Trophoblast cell (in vitro differentiated cells and primary cell): ENCODE data around the gene RNF10.
A peak's percentile ranks its signal among the peaks of the same experiment; 100 is the strongest.

Experiments
- DNase-seq, 2 donors: peaks; one replicate each; pipeline ENCODE4 v3.0.0-alpha.2; 2016
- H2AFZ ChIP-seq: 2 replicates; pipeline ENCODE4 v1.6.1; 2013; ENCODE audit warnings: low read length, moderate library complexity, mild to moderate bottlenecking; ENCODE audit not compliant: insufficient read depth, poor library complexity
- H2AK5ac ChIP-seq: 2 replicates; pipeline ENCODE4 v1.6.1; 2013; ENCODE audit warnings: mild to moderate bottlenecking, low read length
- H2BK120ac ChIP-seq: 2 replicates; pipeline ENCODE4 v1.6.1; 2013; ENCODE audit warnings: low read length, mild to moderate bottlenecking, moderate library complexity; ENCODE audit not compliant: insufficient read depth, poor library complexity
- H2BK12ac ChIP-seq: 2 replicates; pipeline ENCODE4 v1.6.1; 2013; ENCODE audit warnings: mild to moderate bottlenecking, low read length, moderate library complexity
- H2BK5ac ChIP-seq: 2 replicates; pipeline ENCODE4 v1.6.1; 2013; ENCODE audit warnings: low read length, low read depth, moderate library complexity, mild to moderate bottlenecking; ENCODE audit not compliant: poor library complexity
- H3K14ac ChIP-seq: 2 replicates; pipeline ENCODE4 v1.6.1; 2013; ENCODE audit warnings: mild to moderate bottlenecking, low read length
- H3K18ac ChIP-seq: 2 replicates; pipeline ENCODE4 v1.6.1; 2013; ENCODE audit warnings: mild to moderate bottlenecking, low read length
- H3K23ac ChIP-seq: 2 replicates; pipeline ENCODE4 v1.6.1; 2013; ENCODE audit warnings: low read length
- H3K27ac ChIP-seq: 2 replicates; pipeline ENCODE4 v1.5.1; 2013; ENCODE audit warnings: low read depth, mild to moderate bottlenecking, inconsistent platforms, low read length, moderate library complexity
- H3K27me3 ChIP-seq: 2 replicates; pipeline ENCODE4 v1.6.1; 2013; ENCODE audit warnings: inconsistent platforms, mild to moderate bottlenecking, low read length, moderate library complexity; ENCODE audit not compliant: insufficient read depth
- H3K36me3 ChIP-seq, 2 experiments: 1 replicate in 1 of 2; 2 replicates in 1 of 2; pipeline ENCODE4 v1.6.1; 2013; ENCODE audit warnings: low read length in 2 of 2, mild to moderate bottlenecking in 2 of 2, moderate library complexity in 1 of 2; ENCODE audit not compliant: insufficient read depth in 2 of 2, control insufficient read depth in 1 of 2
- H3K4ac ChIP-seq: 2 replicates; pipeline ENCODE4 v1.6.1; 2013; ENCODE audit warnings: low read depth, mild to moderate bottlenecking, low read length, moderate library complexity
- H3K4me1 ChIP-seq, 2 experiments: 1 replicate in 1 of 2; 2 replicates in 1 of 2; pipeline ENCODE4 v1.6.1; 2013; ENCODE audit warnings: low read length in 2 of 2, mild to moderate bottlenecking in 2 of 2, moderate library complexity in 1 of 2; ENCODE audit not compliant: insufficient read depth in 2 of 2, control insufficient read depth in 1 of 2
- H3K4me2 ChIP-seq: 2 replicates; pipeline ENCODE4 v1.6.1; 2013; ENCODE audit warnings: inconsistent platforms, mild to moderate bottlenecking, low read length, moderate library complexity
- H3K4me3 ChIP-seq: 2 replicates; pipeline ENCODE4 v1.5.1; 2013; ENCODE audit warnings: mild to moderate bottlenecking, low read depth, low read length, inconsistent platforms
- H3K79me1 ChIP-seq: one replicate; pipeline ENCODE4 v1.6.1; 2013; ENCODE audit warnings: low read length
- H3K79me2 ChIP-seq: 2 replicates; pipeline ENCODE4 v1.6.1; 2013; ENCODE audit warnings: low read length, mild to moderate bottlenecking; ENCODE audit not compliant: control insufficient read depth, insufficient read depth, poor library complexity
- H3K9ac ChIP-seq: 2 replicates; pipeline ENCODE4 v1.6.1; 2013; ENCODE audit warnings: mild to moderate bottlenecking, low read length
- H3K9me3 ChIP-seq: 2 replicates; pipeline ENCODE4 v1.6.1; 2013; ENCODE audit warnings: low read depth, mild to moderate bottlenecking, control low read depth, inconsistent platforms, low read length; ENCODE audit not compliant: insufficient read depth
- H4K12ac ChIP-seq: 2 replicates; pipeline ENCODE4 v1.6.1; 2013; ENCODE audit warnings: low read depth, mild to moderate bottlenecking, low read length, moderate library complexity
- H4K8ac ChIP-seq: 2 replicates; pipeline ENCODE4 v1.6.1; 2013; ENCODE audit warnings: low read depth, mild to moderate bottlenecking, low read length, moderate library complexity
- H4K91ac ChIP-seq: one replicate; pipeline ENCODE4 v1.6.1; 2013; ENCODE audit warnings: low read depth, mild to moderate bottlenecking, low read length, moderate library complexity
- WGBS: extraction: QIAGEN DNeasy Blood & Tissue Kit; methylation state at CpG from one replicate; pipeline ENCODE4 v1.1.7; 2013; ENCODE audit warnings: missing lambda C conversion rate; ENCODE audit not compliant: insufficient read length, insufficient coverage; ENCODE audit errors: extremely low coverage; 5-methylcytosine and 5-hydroxymethylcytosine counted together

Gene RNF10

DNA sequence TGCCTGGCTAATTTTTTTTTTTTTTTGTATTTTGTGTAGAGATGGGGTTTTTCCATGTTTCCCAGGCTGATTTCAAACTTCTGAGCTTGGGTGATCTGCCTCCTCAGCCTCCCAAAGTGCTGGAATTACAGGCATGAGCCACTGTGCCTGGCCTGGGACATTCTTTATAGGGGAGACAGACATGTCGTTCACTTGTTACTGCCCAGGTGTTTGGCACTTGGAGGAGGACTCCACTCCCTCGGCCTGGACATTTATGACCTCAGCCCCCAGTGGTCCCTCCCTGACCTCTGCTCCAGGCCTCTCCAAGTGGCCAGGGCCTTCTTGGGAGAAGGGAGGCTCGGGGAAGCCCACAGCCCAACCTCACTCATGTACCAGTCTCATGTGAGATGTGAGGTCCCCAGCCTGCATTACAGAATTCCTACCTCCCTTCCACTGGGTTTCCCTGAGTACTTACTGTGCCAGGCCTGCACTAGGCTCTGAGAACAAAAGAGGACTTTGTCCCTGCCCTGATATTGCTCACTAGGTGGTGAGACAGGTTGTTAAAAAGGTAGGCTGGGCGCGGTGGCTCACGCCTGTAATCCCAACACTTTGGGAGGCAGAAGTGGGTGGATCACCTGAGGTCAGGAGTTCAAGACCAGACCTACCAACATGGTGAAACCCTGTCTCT is 56.7 kb downstream of the RNF10 start:
- H4K91ac ChIP-seq: no peak overlapping the region
- peaks cover 2% of the 10 kb centered on the region for H3K9me3 ChIP-seq
- H2BK5ac ChIP-seq: no peak overlapping the region
- H3K27ac ChIP-seq: no peak overlapping the region
- no CpG with 5 or more reads among the region's 6 CpGs for WGBS
- no peak overlapping the region for H3K4me2 ChIP-seq
- H3K4ac ChIP-seq: no peak overlapping the region
- no peak for DNase-seq
- H3K23ac ChIP-seq: no peak overlapping the region
- no peak overlapping the region for H3K18ac ChIP-seq
- no peak overlapping the region for H3K14ac ChIP-seq
- no peak overlapping the region for H2BK120ac ChIP-seq
- no peak overlapping the region for H4K8ac ChIP-seq
- no peaks in the 10 kb centered on the region for H3K79me2 ChIP-seq
- no peaks in the 10 kb centered on the region for H3K27me3 ChIP-seq
- no peaks in the 10 kb centered on the region for H3K79me1 ChIP-seq
- no peaks in the 10 kb centered on the region for H3K4me1 ChIP-seq
- H4K12ac ChIP-seq: no peak overlapping the region
- no peak overlapping the region for H3K4me3 ChIP-seq
- H2BK12ac ChIP-seq: no peak overlapping the region
- H3K36me3 ChIP-seq: no peaks in the 10 kb centered on the region
- H2AFZ ChIP-seq: no peak overlapping the region
- H3K9ac ChIP-seq: no peak overlapping the region
- H2AK5ac ChIP-seq: no peak overlapping the region

DNA sequence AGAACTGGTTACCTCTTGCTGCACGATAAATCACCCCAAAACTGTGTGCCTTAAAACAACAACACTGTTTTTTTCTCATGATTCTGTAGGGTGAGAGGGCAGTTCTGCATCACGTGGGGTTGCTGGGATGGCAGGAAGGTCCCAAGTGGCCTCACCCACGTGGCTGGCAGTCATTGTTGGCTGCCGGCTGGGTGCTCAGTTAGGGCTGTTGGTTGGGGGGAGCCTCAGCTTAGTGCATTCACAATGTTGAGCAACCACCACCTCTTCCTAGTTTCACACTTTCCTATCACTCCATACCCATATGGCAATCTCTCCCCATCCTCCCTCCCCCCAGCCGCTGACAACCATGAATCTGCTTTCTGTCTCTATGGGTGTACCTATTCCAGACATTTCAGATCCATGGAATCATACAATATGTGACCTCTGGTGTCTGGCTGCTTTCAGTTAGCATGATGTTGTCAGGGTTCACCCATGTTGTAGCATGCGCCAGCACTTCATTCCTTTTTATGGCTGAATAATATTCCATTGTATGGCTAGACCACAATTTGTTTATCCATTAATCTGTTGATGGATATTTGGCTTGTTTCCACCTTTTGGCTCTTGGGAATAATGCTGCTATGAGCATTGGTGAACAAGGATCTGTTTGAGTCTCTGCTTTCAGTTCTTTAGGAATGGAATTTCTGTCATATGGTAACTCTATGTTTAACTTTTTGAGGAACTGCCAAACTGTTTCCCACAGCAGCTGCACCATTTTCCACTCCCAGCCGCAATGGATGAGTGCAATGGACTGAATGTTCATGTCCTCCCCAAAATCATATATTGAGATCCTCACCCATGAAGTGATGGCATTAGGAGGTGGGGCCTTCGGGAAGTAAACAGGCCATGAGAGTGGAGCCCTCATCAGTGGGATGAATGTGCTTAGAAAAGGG is 58.2 kb downstream of the RNF10 start:
- H2BK12ac ChIP-seq: no peak overlapping the region
- no CpG with 5 or more reads among the region's 8 CpGs for WGBS
- no peak overlapping the region for H3K14ac ChIP-seq
- no peak overlapping the region for H4K8ac ChIP-seq
- no peak overlapping the region for H3K9ac ChIP-seq
- no peak overlapping the region for H4K91ac ChIP-seq
- no peak overlapping the region for H3K4me2 ChIP-seq
- no peak overlapping the region for H3K23ac ChIP-seq
- no peak overlapping the region for H2AK5ac ChIP-seq
- H2BK5ac ChIP-seq: no peak overlapping the region
- H3K27me3 ChIP-seq: no peaks in the 10 kb centered on the region
- no peak overlapping the region for H4K12ac ChIP-seq
- H3K4ac ChIP-seq: no peak overlapping the region
- DNase-seq: no peak
- no peaks in the 10 kb centered on the region for H3K36me3 ChIP-seq
- H3K9me3 ChIP-seq: peaks cover 2% of the 10 kb centered on the region
- no peaks in the 10 kb centered on the region for H3K79me2 ChIP-seq
- H3K4me1 ChIP-seq: no peaks in the 10 kb centered on the region
- H2BK120ac ChIP-seq: no peak overlapping the region
- H3K79me1 ChIP-seq: no peaks in the 10 kb centered on the region
- no peak overlapping the region for H3K4me3 ChIP-seq
- H2AFZ ChIP-seq: no peak overlapping the region
- H3K27ac ChIP-seq: no peak overlapping the region
- no peak overlapping the region for H3K18ac ChIP-seq

DNA sequence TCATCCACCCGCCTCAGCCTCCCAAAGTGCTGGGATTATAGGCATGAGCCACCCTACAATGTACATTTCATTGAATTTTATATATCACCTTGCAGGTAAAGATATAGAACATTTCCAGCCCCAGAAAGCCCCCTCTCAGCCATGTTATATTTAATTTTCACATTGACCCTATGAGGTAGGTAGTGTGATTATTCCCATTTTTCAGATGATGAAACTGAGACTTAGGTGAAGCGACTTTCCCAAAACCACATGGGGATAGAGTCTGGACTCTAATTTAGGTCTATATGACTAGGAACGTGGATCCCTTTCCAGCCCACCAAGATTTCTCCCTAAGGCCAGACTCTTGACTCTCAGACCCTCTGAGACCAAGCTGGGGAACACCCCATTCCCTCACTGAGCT is 62.7 kb downstream of the RNF10 start:
- no peak overlapping the region for H3K4ac ChIP-seq
- WGBS: no CpG with 5 or more reads among the region's 3 CpGs
- H3K23ac ChIP-seq: no peak overlapping the region

DNA sequence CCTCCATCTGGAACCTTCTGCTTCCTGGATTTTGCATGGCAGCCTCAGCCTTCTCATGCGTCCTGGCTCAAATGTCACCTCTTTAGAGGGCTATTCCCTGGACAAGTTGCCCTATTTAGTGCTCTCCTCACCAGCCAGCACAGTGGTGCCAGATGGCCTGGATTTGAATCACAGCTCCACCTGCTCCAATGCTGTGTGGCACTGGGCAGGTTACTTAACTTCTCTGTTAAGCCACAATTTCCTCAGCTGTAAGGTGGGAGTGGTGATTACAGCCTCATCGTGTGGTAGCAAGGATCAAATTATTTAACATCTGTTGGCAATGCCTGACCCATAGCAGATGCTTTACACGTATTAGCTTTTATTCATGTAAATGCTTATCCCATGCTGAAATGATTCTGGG is 63.7 kb downstream of the RNF10 start:
- no peak for DNase-seq
- Histone ChIP-seq H3K4ac (no peak overlapping the region), H3K14ac (no peak overlapping the region), H3K79me1 (no peaks in the 10 kb centered on the region), H3K4me2 (no peak overlapping the region), H3K4me1 (no peaks in the 10 kb centered on the region), H4K8ac (no peak overlapping the region), H3K36me3 (no peaks in the 10 kb centered on the region), H3K79me2 (no peaks in the 10 kb centered on the region), H2AFZ (no peak overlapping the region), H4K12ac (no peak overlapping the region), H3K9me3 (peaks cover 2% of the 10 kb centered on the region), H3K4me3 (no peak overlapping the region), H2AK5ac (no peak overlapping the region), H4K91ac (no peak overlapping the region), H3K23ac (peak overlapping the region; percentile 21), H3K9ac (no peak overlapping the region), H3K27me3 (no peaks in the 10 kb centered on the region), H2BK120ac (no peak overlapping the region), H3K27ac (no peak overlapping the region), H3K18ac (no peak overlapping the region), H2BK12ac (no peak overlapping the region), H2BK5ac (no peak overlapping the region)
- no CpG with 5 or more reads among the region's 3 CpGs for WGBS

More for the DNA sequence above, 62.7 kb downstream of the RNF10 start:
- Histone ChIP-seq H4K12ac (no peak overlapping the region), H3K79me2 (no peaks in the 10 kb centered on the region), H3K9me3 (no peaks in the 10 kb centered on the region), H4K8ac (no peak overlapping the region), H4K91ac (no peak overlapping the region), H2AK5ac (no peak overlapping the region), H3K14ac (no peak overlapping the region), H3K27ac (no peak overlapping the region), H2BK12ac (no peak overlapping the region), H3K27me3 (no peaks in the 10 kb centered on the region), H3K4me1 (no peaks in the 10 kb centered on the region), H3K18ac (no peak overlapping the region), H3K36me3 (no peaks in the 10 kb centered on the region), H2BK5ac (no peak overlapping the region), H2AFZ (no peak overlapping the region), H2BK120ac (no peak overlapping the region), H3K9ac (no peak overlapping the region), H3K79me1 (no peaks in the 10 kb centered on the region), H3K4me3 (no peak overlapping the region), H3K4me2 (no peak overlapping the region)
- DNase-seq: no peak
